Body of pancreas (tissue), 4 donors: ENCODE data around the gene PRELID2. TPM values are rescaled to one million over a fixed set of nuclear protein-coding genes. Genes with fewer than 3 reads are reported as not detected.

Experiments
- ATAC-seq: fragments of 150-250 bp; one replicate; pipeline ENCODE4 v1.9.1; 2016
- DNase-seq, 4 donors: peaks; one replicate each; pipeline ENCODE4 v3.0.0-alpha.2; 2019
- H3K27ac ChIP-seq, 4 donors: fragments of 200-600 bp; sonication (generic); 1 replicate in 3 of 4; 2 replicates in 1 of 4; pipeline versions ENCODE4 v1.5.1 to v1.6.1; 2016 to 2019; ENCODE audit warnings: mild to moderate bottlenecking in 1 of 4, mixed read lengths in 1 of 4, moderate library complexity in 1 of 4
- H3K27me3 ChIP-seq, 2 donors: fragments of 200-600 bp; sonication (generic); one replicate each; pipeline ENCODE4 v1.6.0; 2016; ENCODE audit warnings: mild to moderate bottlenecking in 1 of 2
- H3K36me3 ChIP-seq, 2 donors: fragments of 200-600 bp; sonication (generic); replicated peaks in 1 of 2; 2 replicates each; pipeline ENCODE4 v1.5.1; 2016; ENCODE audit warnings: low read depth in 2 of 2; ENCODE audit not compliant: insufficient read depth in 1 of 2
- H3K4me1 ChIP-seq: fragments of 200-600 bp; sonication (generic); one replicate; pipeline ENCODE4 v1.6.0; 2016
- H3K4me3 ChIP-seq, 2 donors: fragments of 200-600 bp; sonication (generic); 1 replicate in 1 of 2; 2 replicates in 1 of 2; pipeline ENCODE4 v1.5.1; 2016 to 2019
- H3K9me3 ChIP-seq, 3 donors: fragments of 200-600 bp; sonication (generic); 1 replicate in 2 of 3; 2 replicates in 1 of 3; pipeline ENCODE4 v1.5.1; 2016
- CTCF ChIP-seq, 7 experiments: fragments of 450-650 bp in 4 of 7; fragments of 200-600 bp in 3 of 7; sonication (generic) in 3 of 7; IDR thresholded peaks; one replicate each; pipeline ENCODE4 v1.5.1; 2016 to 2019; ENCODE audit warnings: antibody characterized with exemption in 7 of 7
- POLR2A ChIP-seq, 3 donors: fragments of 450-650 bp; IDR thresholded peaks; one replicate each; pipeline ENCODE4 v1.6.1; 2016; ENCODE audit warnings: antibody characterized with exemption in 3 of 3, mild to moderate bottlenecking in 2 of 3
- WGBS, 2 donors: methylation state at CpG; one replicate each; pipeline ENCODE4 v1.1.5; 2017; 5-methylcytosine and 5-hydroxymethylcytosine counted together
- intact Hi-C: fragments of 100-400 bp; cut with DNase I; formaldehyde crosslinking; loops from one replicate; pipeline ENCODE4 v1.15.1; 2023
- total RNA-seq, 2 donors: library from RNA; depleted of rRNA; stranded (reverse); fragments of >200 nt; gene quantifications; one replicate each; pipeline ENCODE4 v1.1.0, GENCODE V29; 2016

PRELID2 gene
- total RNA-seq, 2 donors from 2014 or later: 17.1 to 22.4 TPM

GRCh38 chr5:145761254-145761653, 73.9 kb downstream of the PRELID2 start:
- WGBS, 2 donors: 89 to 92% methylated on average over 4 of the region's 4 CpGs
- H3K4me1 ChIP-seq: no peaks in the 10 kb centered on the region
- no peaks in the 10 kb centered on the region for H3K36me3 ChIP-seq
- ATAC-seq (no peak), DNase-seq (no peak)
- H3K27ac ChIP-seq: no peak overlapping the region
- H3K27me3 ChIP-seq: no peaks in the 10 kb centered on the region
- intact Hi-C loops: no loop called here
- no peak overlapping the region for H3K4me3 ChIP-seq
- H3K9me3 ChIP-seq: no peaks in the 10 kb centered on the region
- no peak for TF ChIP-seq POLR2A (IDR thresholded peaks at IDR 0.05)
- no peak for TF ChIP-seq CTCF (IDR thresholded peaks at IDR 0.05)

DNA sequence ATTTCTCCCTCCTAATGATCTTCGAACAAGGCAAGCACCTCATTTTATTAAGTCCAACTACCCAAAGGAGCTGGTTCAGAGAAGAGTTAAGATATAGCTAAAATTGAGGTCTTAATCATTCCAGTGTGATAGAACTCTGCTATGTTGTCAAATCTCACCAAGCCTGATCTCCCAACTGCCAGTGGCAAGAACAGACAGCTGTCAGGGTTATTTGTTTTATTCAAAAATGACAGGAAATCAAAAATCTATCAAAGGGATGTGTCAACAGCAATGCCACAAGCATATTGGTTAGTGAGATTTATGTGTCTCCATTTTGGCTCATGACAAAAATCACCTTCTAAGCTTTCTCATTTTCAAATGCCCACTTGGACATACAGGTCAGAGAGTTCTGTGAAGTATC, 74.5 kb downstream of the PRELID2 start:
- WGBS, 2 donors: 86 to 87% methylated on average over 1 of the region's 1 CpG
- DNase-seq (no peak), ATAC-seq (no peak)
- intact Hi-C loops: no loop called here
- H3K9me3 ChIP-seq: no peaks in the 10 kb centered on the region
- H3K4me1 ChIP-seq: no peaks in the 10 kb centered on the region
- no peak overlapping the region for H3K27ac ChIP-seq
- TF ChIP-seq CTCF (IDR thresholded peaks at IDR 0.05): no peak
- TF ChIP-seq POLR2A (IDR thresholded peaks at IDR 0.05): no peak
- H3K27me3 ChIP-seq: no peaks in the 10 kb centered on the region
- no peaks in the 10 kb centered on the region for H3K36me3 ChIP-seq
- H3K4me3 ChIP-seq: no peak overlapping the region

- H3K4me1 ChIP-seq: no peaks in the 10 kb centered on the region
- no peaks in the 10 kb centered on the region for H3K36me3 ChIP-seq
- no peak overlapping the region for H3K4me3 ChIP-seq
- H3K9me3 ChIP-seq: no peaks in the 10 kb centered on the region
- 61 to 63% methylated on average over 5 of the region's 5 CpGs for WGBS, 2 donors
- H3K27me3 ChIP-seq: no peaks in the 10 kb centered on the region
- no peak for ATAC-seq
- H3K27ac ChIP-seq: no peak overlapping the region
- no peak for DNase-seq
- TF ChIP-seq POLR2A (IDR thresholded peaks at IDR 0.05): no peak
- intact Hi-C loops: no loop called here
Measured at GRCh38 chr5:145752947-145753346, 82.2 kb downstream of the PRELID2 start.

- Histone ChIP-seq H3K27me3 (no peaks in the 10 kb centered on the region), H3K9me3 (no peaks in the 10 kb centered on the region), H3K4me1 (no peaks in the 10 kb centered on the region), H3K27ac (no peak overlapping the region), H3K4me3 (no peak overlapping the region), H3K36me3 (no peaks in the 10 kb centered on the region)
- intact Hi-C loops: no loop called here
- DNase-seq: no peak
- ATAC-seq: no peak
- WGBS, 2 donors: 69 to 77% methylated on average over 2 of the region's 2 CpGs
- TF ChIP-seq CTCF (IDR thresholded peaks at IDR 0.05): no peak
- TF ChIP-seq POLR2A (IDR thresholded peaks at IDR 0.05): no peak
Measured at GRCh38 chr5:145752534-145752933, 82.6 kb downstream of the PRELID2 start.

GRCh38 chr5:145750199-145750598, 84.9 kb downstream of the PRELID2 start:
- Histone ChIP-seq H3K4me1 (no peaks in the 10 kb centered on the region), H3K4me3 (no peak overlapping the region), H3K9me3 (no peaks in the 10 kb centered on the region), H3K27ac (no peak overlapping the region), H3K27me3 (no peaks in the 10 kb centered on the region), H3K36me3 (no peaks in the 10 kb centered on the region)
- TF ChIP-seq CTCF (IDR thresholded peaks at IDR 0.05) (no peak), POLR2A (IDR thresholded peaks at IDR 0.05) (no peak)
- DNase-seq: no peak
- no peak for ATAC-seq
- intact Hi-C loops: no loop called here
